ENCODE data around the gene EIF3F.

EIF3F gene

GRCh38 chr11:8040261-8040920 lies 53.3 kb downstream of the EIF3F start:
- DNase-seq: no peak

GRCh38 chr11:8040921-8041285 lies 53.8 kb downstream of the EIF3F start:
- no peak for DNase-seq

GRCh38 chr11:8041576-8041975 lies 54.4 kb downstream of the EIF3F start:
- DNase-seq: no peak

GRCh38 chr11:8043756-8044155 lies 56.6 kb downstream of the EIF3F start:
- DNase-seq: no peak

- DNase-seq: no peak
Measured at GRCh38 chr11:8045839-8046238, 58.7 kb downstream of the EIF3F start.

GRCh38 chr11:8047382-8047781 lies 60.2 kb downstream of the EIF3F start:
- no peak for DNase-seq

- DNase-seq: no peak
Measured at GRCh38 chr11:8049084-8049483, 61.9 kb downstream of the EIF3F start.
